HepG2 (cell line): Measurements from ENCODE around the gene ZBTB18. TPM values are rescaled to one million over a fixed set of nuclear protein-coding genes. Genes with fewer than 3 reads are reported as not detected.

Source experiments
- ARNT2 ChIP-seq: sonication (generic); formaldehyde crosslinking; IDR thresholded peaks from 2 replicates; pipeline ENCODE4 v1.8.0; 2022; ENCODE audit warnings: mild to moderate bottlenecking, low read depth, missing genetic modification reagents, moderate library complexity
- BHLHE40 ChIP-seq: IDR thresholded peaks from 2 replicates; pipeline ENCODE4 v1.6.1; 2011; ENCODE audit warnings: low read length, improper control_type of control experiment
- E2F1 ChIP-seq: sonication (generic); formaldehyde crosslinking; IDR thresholded peaks from 2 replicates; pipeline ENCODE4 v1.5.0; 2020; ENCODE audit warnings: missing genetic modification reagents
- ELF1 ChIP-seq: sonication (generic); formaldehyde crosslinking; IDR thresholded peaks from 2 replicates; pipeline ENCODE4 v1.4.0; 2020; ENCODE audit warnings: missing genetic modification reagents
- GATAD1 ChIP-seq: IDR thresholded peaks from 2 replicates; pipeline ENCODE4 v1.6.1; 2016; ENCODE audit warnings: missing genetic modification reagents, missing compliant biosample characterization
- GFI1 ChIP-seq: sonication (generic); formaldehyde crosslinking; IDR thresholded peaks from 2 replicates; pipeline ENCODE4 v1.5.0; 2020; ENCODE audit warnings: missing genetic modification reagents, mild to moderate bottlenecking, borderline replicate concordance
- IKZF4 ChIP-seq: sonication (generic); formaldehyde crosslinking; IDR thresholded peaks from 2 replicates; pipeline ENCODE4 v1.5.1; 2020; ENCODE audit warnings: borderline replicate concordance, mild to moderate bottlenecking, low read depth, missing genetic modification reagents; ENCODE audit errors: not compliant biosample characterization
- IRF2 ChIP-seq: IDR thresholded peaks from 2 replicates; pipeline ENCODE4 v1.6.1; 2018; ENCODE audit warnings: missing genetic modification reagents, missing compliant biosample characterization
- NR2C2 ChIP-seq: sonication (generic); formaldehyde crosslinking; IDR thresholded peaks from 2 replicates; pipeline ENCODE4 v1.4.0; 2020; ENCODE audit warnings: missing genetic modification reagents, mild to moderate bottlenecking, moderate library complexity, borderline replicate concordance
- RAD21 ChIP-seq: fragments of 450-650 bp; formaldehyde crosslinking; IDR thresholded peaks from 2 replicates; pipeline ENCODE4 v1.5.0; 2020; ENCODE audit warnings: mild to moderate bottlenecking
- RCOR2 ChIP-seq: IDR thresholded peaks from 2 replicates; pipeline ENCODE4 v1.6.1; 2016; ENCODE audit warnings: missing biosample characterization, missing genetic modification reagents
- SP5 ChIP-seq: IDR thresholded peaks from 2 replicates; pipeline ENCODE4 v1.6.1; 2016; ENCODE audit warnings: low read depth, borderline replicate concordance
- TARDBP ChIP-seq: sonication (generic); formaldehyde crosslinking; IDR thresholded peaks from 2 replicates; pipeline ENCODE4 v1.8.0; 2022; ENCODE audit warnings: mild to moderate bottlenecking, missing genetic modification reagents
- TFE3 ChIP-seq: IDR thresholded peaks from 2 replicates; pipeline ENCODE4 v1.6.1; 2016
- ZBTB7A ChIP-seq: sonication (generic); formaldehyde crosslinking; IDR thresholded peaks from 2 replicates; pipeline ENCODE4 v1.8.0; 2022; ENCODE audit warnings: mild to moderate bottlenecking, missing genetic modification reagents
- ZFP36L2 ChIP-seq: sonication (generic); formaldehyde crosslinking; IDR thresholded peaks from 2 replicates; pipeline ENCODE4 v1.4.0; 2020; ENCODE audit warnings: missing genetic modification reagents
- ZFP37 ChIP-seq: sonication (generic); formaldehyde crosslinking; IDR thresholded peaks from 2 replicates; pipeline ENCODE4 v1.4.0; 2020; ENCODE audit warnings: missing genetic modification reagents, borderline replicate concordance
- ZNF24 ChIP-seq: fragments of 450-650 bp; IDR thresholded peaks from 2 replicates; pipeline ENCODE4 v1.6.1; 2017; ENCODE audit warnings: antibody characterized with exemption, mild to moderate bottlenecking
- ZNF276 ChIP-seq: sonication (generic); formaldehyde crosslinking; IDR thresholded peaks from 2 replicates; pipeline ENCODE4 v1.4.0; 2020; ENCODE audit warnings: mild to moderate bottlenecking, low read depth, missing genetic modification reagents
- ZNF451 ChIP-seq: sonication (generic); formaldehyde crosslinking; IDR thresholded peaks from 2 replicates; pipeline ENCODE4 v1.5.0; 2020; ENCODE audit warnings: mild to moderate bottlenecking, missing genetic modification reagents
- ZNF558 ChIP-seq: sonication (generic); formaldehyde crosslinking; IDR thresholded peaks from 2 replicates; pipeline ENCODE4 v1.9.0; 2022; ENCODE audit warnings: mild to moderate bottlenecking, missing genetic modification reagents, borderline replicate concordance
- ZNF589 ChIP-seq: sonication (generic); formaldehyde crosslinking; conservative IDR thresholded peaks from 2 replicates; pipeline ENCODE4 v1.8.0; 2022; ENCODE audit warnings: mild to moderate bottlenecking, moderate library complexity, missing genetic modification reagents
- ZNF674 ChIP-seq: sonication (generic); formaldehyde crosslinking; IDR thresholded peaks from 2 replicates; pipeline ENCODE4 v1.5.0; 2020; ENCODE audit warnings: low read depth, mild to moderate bottlenecking, missing genetic modification reagents
- polyA plus RNA-seq, 8 experiments: library from polyadenylated mRNA; depleted of rRNA in 3 of 8; stranded (reverse) in 7 of 8; unstranded in 1 of 8; fragments of >200 nt; fragmentation: Illumina TruSeq in 4 of 8; extraction: Trizol in 4 of 8; gene quantifications; 2 replicates each; pipeline versions ENCODE4 v1.2.1 to v1.2.3, GENCODE V29; 2011 to 2016; ENCODE audit warnings: low read depth in 4 of 8, missing spikeins in 1 of 8, mixed read lengths in 1 of 8; ENCODE audit not compliant: insufficient read depth in 1 of 8
- total RNA-seq, 5 experiments: library from RNA; depleted of rRNA; stranded (reverse); fragments of >200 nt; fragmentation: Illumina TruSeq; extraction: Trizol; gene quantifications; 2 replicates each; pipeline ENCODE4 v1.2.3, GENCODE V29; 2016; ENCODE audit warnings: low read depth in 1 of 5
- TF ChIP-seq, protein P1 (sequence below): sonication (generic); formaldehyde crosslinking; IDR thresholded peaks from 2 replicates; pipeline ENCODE4 v1.5.1; 2020; ENCODE audit warnings: mild to moderate bottlenecking, missing genetic modification reagents, borderline replicate concordance
- TF ChIP-seq, protein P2 (sequence below): sonication (generic); formaldehyde crosslinking; IDR thresholded peaks from 2 replicates; pipeline ENCODE4 v1.8.1; 2022; ENCODE audit warnings: mild to moderate bottlenecking, missing genetic modification reagents

Gene ZBTB18
- total and polyA plus RNA-seq, 2 of the 13 experiments (the other 11 are each of a cell fraction or from before 2014, with no cell fraction given): 3.1 to 4.3 TPM

DNA sequence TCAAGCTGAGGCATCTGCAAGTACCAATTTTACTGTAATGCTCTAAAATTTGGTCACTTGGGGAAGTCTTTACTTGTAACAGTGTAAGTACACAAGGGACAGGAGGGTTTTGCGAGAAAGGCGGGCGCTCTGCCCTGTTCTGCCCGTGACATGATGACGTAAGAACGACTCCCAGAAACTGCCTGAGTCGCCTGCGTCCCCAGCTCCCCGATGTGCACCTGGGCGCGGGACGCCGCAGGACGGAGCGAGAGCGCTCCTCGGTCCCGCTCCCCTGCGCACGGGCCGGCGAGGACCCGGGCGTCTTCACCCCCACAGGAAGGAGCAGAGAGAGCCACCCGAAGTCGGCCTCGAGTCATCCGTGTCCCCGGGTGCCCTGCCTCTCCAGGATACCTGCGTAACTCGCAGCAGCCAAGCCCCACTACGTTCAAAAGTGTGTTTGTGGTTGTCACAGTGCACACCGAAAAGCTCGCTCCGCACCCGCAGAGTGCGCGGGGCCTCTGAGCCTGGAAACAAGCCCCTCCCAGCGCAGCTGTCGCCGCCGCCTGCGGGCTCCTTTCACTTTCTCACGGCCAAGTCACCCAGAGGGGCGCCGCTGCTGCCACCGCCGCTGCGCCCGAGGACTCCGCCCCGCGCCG, 3.3 kb upstream of the ZBTB18 start (continued):
- TF ChIP-seq ARNT2 (no peak), SP5 (peak; percentile 52; the same call in 1 of the 2 replicates), ZFP36L2 (no peak), TARDBP (CRISPR knock-in tag) (peak; percentile 67; the same call in 1 of the 2 replicates), IKZF4 (CRISPR knock-in tag) (no peak), ZFP37 (CRISPR knock-in tag) (no peak), RAD21 (CRISPR knock-in tag) (peak; percentile 50; the same call in 1 of the 2 replicates), IRF2 (peak; percentile 62), ZNF276 (no peak), RCOR2 (no peak), GATAD1 (no peak; the same call in 1 of the 2 replicates), ZNF24 (no peak), ZNF451 (CRISPR knock-in tag) (no peak), E2F1 (CRISPR knock-in tag) (no peak), ZNF558 (CRISPR knock-in tag) (no peak), ZBTB7A (no peak), BHLHE40 (no peak), GFI1 (CRISPR knock-in tag) (no peak), TFE3 (no peak), NR2C2 (CRISPR knock-in tag) (no peak), ZNF674 (no peak), ELF1 (CRISPR knock-in tag) (no peak), ZNF589 (CRISPR knock-in tag) (no peak; the same call in 1 of the 2 replicates)
- TF ChIP-seq, protein P1, sequence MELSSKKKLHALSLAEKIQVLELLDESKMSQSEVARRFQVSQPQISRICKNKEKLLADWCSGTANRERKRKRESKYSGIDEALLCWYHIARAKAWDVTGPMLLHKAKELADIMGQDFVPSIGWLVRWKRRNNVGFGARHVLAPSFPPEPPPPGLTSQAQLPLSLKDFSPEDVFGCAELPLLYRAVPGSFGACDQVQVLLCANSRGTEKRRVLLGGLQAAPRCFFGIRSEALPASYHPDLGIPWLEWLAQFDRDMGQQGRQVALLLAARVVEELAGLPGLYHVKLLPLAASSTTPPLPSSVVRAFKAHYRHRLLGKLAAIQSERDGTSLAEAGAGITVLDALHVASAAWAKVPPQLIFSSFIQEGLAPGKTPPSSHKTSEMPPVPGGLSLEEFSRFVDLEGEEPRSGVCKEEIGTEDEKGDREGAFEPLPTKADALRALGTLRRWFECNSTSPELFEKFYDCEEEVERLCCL (CRISPR knock-in tag): no peak
- TF ChIP-seq, protein P2, sequence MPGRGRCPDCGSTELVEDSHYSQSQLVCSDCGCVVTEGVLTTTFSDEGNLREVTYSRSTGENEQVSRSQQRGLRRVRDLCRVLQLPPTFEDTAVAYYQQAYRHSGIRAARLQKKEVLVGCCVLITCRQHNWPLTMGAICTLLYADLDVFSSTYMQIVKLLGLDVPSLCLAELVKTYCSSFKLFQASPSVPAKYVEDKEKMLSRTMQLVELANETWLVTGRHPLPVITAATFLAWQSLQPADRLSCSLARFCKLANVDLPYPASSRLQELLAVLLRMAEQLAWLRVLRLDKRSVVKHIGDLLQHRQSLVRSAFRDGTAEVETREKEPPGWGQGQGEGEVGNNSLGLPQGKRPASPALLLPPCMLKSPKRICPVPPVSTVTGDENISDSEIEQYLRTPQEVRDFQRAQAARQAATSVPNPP: no peak
